K562 (cell line): ENCODE data around the gene ARPC1A. TPM values are rescaled to one million over a fixed set of nuclear protein-coding genes. Genes with fewer than 3 reads are reported as not detected.
A peak's percentile ranks its signal among the peaks of the same experiment; 100 is the strongest.

Source experiments
- CBX1 ChIP-seq: sonication (generic); IDR thresholded peaks from 2 replicates; pipeline ENCODE4 v1.6.1; 2016; ENCODE audit warnings: antibody characterized with exemption, low read depth, mild to moderate bottlenecking
- DPF2 ChIP-seq: fragments of 450-650 bp; IDR thresholded peaks from 2 replicates; pipeline ENCODE4 v1.6.1; 2016
- ELF4 ChIP-seq: fragments of 450-650 bp; formaldehyde crosslinking; IDR thresholded peaks from 2 replicates; pipeline ENCODE4 v1.4.0; 2022; ENCODE audit warnings: missing genetic modification characterization
- KHSRP ChIP-seq: fragments of 450-650 bp; IDR thresholded peaks from 2 replicates; pipeline ENCODE4 v1.6.1; 2017
- POLR2B ChIP-seq: fragments of 450-650 bp; IDR thresholded peaks from 2 replicates; pipeline ENCODE4 v1.6.1; 2018; ENCODE audit warnings: low read depth; ENCODE audit not compliant: partially characterized antibody
- TCF7 ChIP-seq: sonication (generic); IDR thresholded peaks from 2 replicates; pipeline ENCODE4 v1.6.1; 2016; ENCODE audit warnings: antibody characterized with exemption, borderline replicate concordance
- ZBTB7A ChIP-seq: IDR thresholded peaks from 2 replicates; pipeline ENCODE4 v1.6.1; 2011; ENCODE audit warnings: low read depth, mild to moderate bottlenecking, low read length, moderate library complexity, borderline replicate concordance; ENCODE audit not compliant: control insufficient read depth
- ZBTB8A ChIP-seq: fragments of 450-650 bp; IDR thresholded peaks from 2 replicates; pipeline ENCODE4 v1.6.1; 2018; ENCODE audit warnings: mild to moderate bottlenecking, moderate library complexity; ENCODE audit not compliant: partially characterized antibody
- ZNF184 ChIP-seq: sonication (generic); formaldehyde crosslinking; IDR thresholded peaks from 2 replicates; pipeline ENCODE4 v1.5.0; 2020; ENCODE audit warnings: missing genetic modification reagents
- ZNF347 ChIP-seq: fragments of 450-650 bp; formaldehyde crosslinking; IDR thresholded peaks from 2 replicates; pipeline ENCODE4 v1.4.0; 2020; ENCODE audit warnings: low read depth, mild to moderate bottlenecking, moderate library complexity
- ZNF583 ChIP-seq: fragments of 250-450 bp; sonication (Bioruptor Pico); IDR thresholded peaks from 2 replicates; pipeline ENCODE4 v1.4.0; 2020
- ZNF589 ChIP-seq: fragments of 200-800 bp; sonication (Bioruptor generic); IDR thresholded peaks from 2 replicates; pipeline ENCODE4 v1.6.1; 2016; ENCODE audit warnings: low read depth, missing genetic modification characterization, missing compliant biosample characterization
- ZNF76 ChIP-seq: fragments of 250-450 bp; sonication (Bioruptor Pico); IDR thresholded peaks from 2 replicates; pipeline ENCODE4 v1.4.0; 2020; ENCODE audit warnings: mild to moderate bottlenecking, moderate library complexity, borderline replicate concordance
- polyA plus RNA-seq, 8 experiments: library from polyadenylated mRNA; depleted of rRNA in 4 of 8; stranded (reverse) in 5 of 8; unstranded in 3 of 8; fragments of >200 nt; fragmentation: Nextera tagmentation in 2 of 8; fragmentation: Illumina TruSeq in 1 of 8; extraction: Ambion mirVana in 2 of 8; extraction: Trizol in 1 of 8; gene quantifications; 2 replicates each; pipeline versions ENCODE4 v1.2.1 to v1.2.3, GENCODE V29; 2011 to 2014; ENCODE audit warnings: inconsistent platforms in 1 of 8, missing spikeins in 1 of 8
- total RNA-seq, 7 experiments: library from RNA; depleted of rRNA in 6 of 7; stranded (reverse); fragments of >200 nt in 6 of 7; fragmentation: Illumina TruSeq in 2 of 7; extraction: Trizol in 2 of 7; gene quantifications; 2 replicates each; pipeline versions ENCODE4 v1.2.1 to v1.2.3, GENCODE V29; 2011 to 2021; ENCODE audit warnings: low replicate concordance in 1 of 7
- TF ChIP-seq, protein P1 (sequence below): IDR thresholded peaks from 3 replicates; pipeline ENCODE4 v1.6.1; 2011; ENCODE audit warnings: borderline replicate concordance, mild to moderate bottlenecking, moderate library complexity; ENCODE audit not compliant: insufficient read length; ENCODE audit errors: extremely low read depth
- TF ChIP-seq, protein P2 (sequence below), 3 experiments: fragments of 200-800 bp in 1 of 3; fragments of 250-450 bp in 1 of 3; fragments of 450-650 bp in 1 of 3; sonication (Bioruptor Pico) in 1 of 3; sonication (Bioruptor generic) in 1 of 3; formaldehyde crosslinking in 1 of 3; IDR thresholded peaks; 2 replicates each; pipeline versions ENCODE4 v1.6.1 to v1.8.0; 2016 to 2022; ENCODE audit warnings: mild to moderate bottlenecking in 2 of 3, missing genetic modification characterization in 2 of 3, missing compliant biosample characterization in 1 of 3, moderate library complexity in 1 of 3
- TF ChIP-seq, protein P3 (sequence below): sonication (generic); formaldehyde crosslinking; IDR thresholded peaks from 2 replicates; pipeline ENCODE4 v1.8.1; 2023; ENCODE audit warnings: mild to moderate bottlenecking, missing genetic modification reagents
- TF ChIP-seq, protein P4 (sequence below): fragments of 200-800 bp; sonication (Bioruptor generic); IDR thresholded peaks from 2 replicates; pipeline ENCODE4 v1.6.1; 2017; ENCODE audit warnings: missing genetic modification characterization, missing compliant biosample characterization

The ARPC1A gene
- total and polyA plus RNA-seq, 9 of the 15 experiments (the other 6 are each of a cell fraction or from before 2014, with no cell fraction given), result 39.5 to 151 (median 86.1) TPM

DNA sequence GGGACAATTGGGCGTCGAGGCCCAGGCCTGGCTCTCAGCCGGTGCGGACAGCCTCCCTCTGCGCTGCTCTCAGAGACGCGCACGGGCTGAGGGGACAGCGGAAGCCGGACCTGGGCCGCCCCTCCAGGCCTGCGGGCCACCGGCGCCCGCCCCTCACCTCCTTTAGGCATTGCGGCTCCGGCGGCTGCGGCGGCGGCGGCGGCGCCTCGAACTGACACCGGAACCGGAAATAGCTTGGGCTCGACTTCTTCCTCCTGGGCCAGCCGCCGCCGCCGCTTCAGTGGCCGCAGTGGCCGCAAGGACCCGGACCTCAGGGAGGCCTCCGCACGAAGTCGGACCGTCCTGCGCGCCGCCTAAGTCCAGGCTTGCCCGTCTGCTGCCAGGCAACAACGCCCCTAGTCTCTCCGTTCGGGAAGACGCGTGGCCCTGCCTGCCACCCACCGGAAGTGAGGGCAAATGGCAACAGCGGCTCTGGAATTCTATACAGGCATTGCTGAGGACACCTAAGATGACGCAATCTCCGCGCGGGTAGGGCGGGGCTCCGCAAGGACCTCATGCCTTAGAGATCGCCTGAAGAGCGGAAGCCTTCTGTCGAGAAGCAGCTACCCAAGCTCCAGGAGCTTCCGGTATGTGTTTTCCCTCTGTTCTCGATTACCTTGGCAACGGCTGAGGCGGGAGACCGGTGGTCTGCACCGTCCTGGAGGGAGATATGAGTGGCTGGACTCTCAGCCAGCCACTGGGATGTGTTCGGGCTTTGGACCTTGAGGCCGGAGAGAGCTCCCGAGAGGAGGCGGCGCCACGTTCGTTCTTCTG, 82.9 kb downstream of the ARPC1A start, which contains the start of the genes BUD31 and PDAP1 (continued):
- TF ChIP-seq CBX1 (0 out of 2 replicates have a peak, but pooled peaks have one; percentile 70), ZNF347 (CRISPR knock-in tag) (no peak), ZNF76 (no peak), POLR2B (peak; percentile 92), KHSRP (no peak), ZNF184 (CRISPR knock-in tag) (no peak), DPF2 (peak; percentile 55; the same call in 1 of the 2 replicates), ZNF589 (CRISPR knock-in tag) (peak; percentile 89), TCF7 (0 out of 2 replicates have a peak, but pooled peaks have one; percentile 16), ZBTB7A (peak; percentile 67; the same call in 1 of the 2 replicates), ELF4 (CRISPR knock-in tag) (peak; percentile 88), ZBTB8A (no peak), ZNF583 (CRISPR knock-in tag) (no peak)
- TF ChIP-seq, protein P1, sequence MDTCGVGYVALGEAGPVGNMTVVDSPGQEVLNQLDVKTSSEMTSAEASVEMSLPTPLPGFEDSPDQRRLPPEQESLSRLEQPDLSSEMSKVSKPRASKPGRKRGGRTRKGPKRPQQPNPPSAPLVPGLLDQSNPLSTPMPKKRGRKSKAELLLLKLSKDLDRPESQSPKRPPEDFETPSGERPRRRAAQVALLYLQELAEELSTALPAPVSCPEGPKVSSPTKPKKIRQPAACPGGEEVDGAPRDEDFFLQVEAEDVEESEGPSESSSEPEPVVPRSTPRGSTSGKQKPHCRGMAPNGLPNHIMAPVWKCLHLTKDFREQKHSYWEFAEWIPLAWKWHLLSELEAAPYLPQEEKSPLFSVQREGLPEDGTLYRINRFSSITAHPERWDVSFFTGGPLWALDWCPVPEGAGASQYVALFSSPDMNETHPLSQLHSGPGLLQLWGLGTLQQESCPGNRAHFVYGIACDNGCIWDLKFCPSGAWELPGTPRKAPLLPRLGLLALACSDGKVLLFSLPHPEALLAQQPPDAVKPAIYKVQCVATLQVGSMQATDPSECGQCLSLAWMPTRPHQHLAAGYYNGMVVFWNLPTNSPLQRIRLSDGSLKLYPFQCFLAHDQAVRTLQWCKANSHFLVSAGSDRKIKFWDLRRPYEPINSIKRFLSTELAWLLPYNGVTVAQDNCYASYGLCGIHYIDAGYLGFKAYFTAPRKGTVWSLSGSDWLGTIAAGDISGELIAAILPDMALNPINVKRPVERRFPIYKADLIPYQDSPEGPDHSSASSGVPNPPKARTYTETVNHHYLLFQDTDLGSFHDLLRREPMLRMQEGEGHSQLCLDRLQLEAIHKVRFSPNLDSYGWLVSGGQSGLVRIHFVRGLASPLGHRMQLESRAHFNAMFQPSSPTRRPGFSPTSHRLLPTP, result no peak
- TF ChIP-seq, protein P2, sequence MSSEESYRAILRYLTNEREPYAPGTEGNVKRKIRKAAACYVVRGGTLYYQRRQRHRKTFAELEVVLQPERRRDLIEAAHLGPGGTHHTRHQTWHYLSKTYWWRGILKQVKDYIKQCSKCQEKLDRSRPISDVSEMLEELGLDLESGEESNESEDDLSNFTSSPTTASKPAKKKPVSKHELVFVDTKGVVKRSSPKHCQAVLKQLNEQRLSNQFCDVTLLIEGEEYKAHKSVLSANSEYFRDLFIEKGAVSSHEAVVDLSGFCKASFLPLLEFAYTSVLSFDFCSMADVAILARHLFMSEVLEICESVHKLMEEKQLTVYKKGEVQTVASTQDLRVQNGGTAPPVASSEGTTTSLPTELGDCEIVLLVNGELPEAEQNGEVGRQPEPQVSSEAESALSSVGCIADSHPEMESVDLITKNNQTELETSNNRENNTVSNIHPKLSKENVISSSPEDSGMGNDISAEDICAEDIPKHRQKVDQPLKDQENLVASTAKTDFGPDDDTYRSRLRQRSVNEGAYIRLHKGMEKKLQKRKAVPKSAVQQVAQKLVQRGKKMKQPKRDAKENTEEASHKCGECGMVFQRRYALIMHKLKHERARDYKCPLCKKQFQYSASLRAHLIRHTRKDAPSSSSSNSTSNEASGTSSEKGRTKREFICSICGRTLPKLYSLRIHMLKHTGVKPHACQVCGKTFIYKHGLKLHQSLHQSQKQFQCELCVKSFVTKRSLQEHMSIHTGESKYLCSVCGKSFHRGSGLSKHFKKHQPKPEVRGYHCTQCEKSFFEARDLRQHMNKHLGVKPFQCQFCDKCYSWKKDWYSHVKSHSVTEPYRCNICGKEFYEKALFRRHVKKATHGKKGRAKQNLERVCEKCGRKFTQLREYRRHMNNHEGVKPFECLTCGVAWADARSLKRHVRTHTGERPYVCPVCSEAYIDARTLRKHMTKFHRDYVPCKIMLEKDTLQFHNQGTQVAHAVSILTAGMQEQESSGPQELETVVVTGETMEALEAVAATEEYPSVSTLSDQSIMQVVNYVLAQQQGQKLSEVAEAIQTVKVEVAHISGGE (CRISPR knock-in tag; IDR thresholded peaks at IDR 0.05), result peak in 2 of 3 experiments; percentile 61 to 91; a peak in 4 of 6 replicates
- TF ChIP-seq, protein P3, sequence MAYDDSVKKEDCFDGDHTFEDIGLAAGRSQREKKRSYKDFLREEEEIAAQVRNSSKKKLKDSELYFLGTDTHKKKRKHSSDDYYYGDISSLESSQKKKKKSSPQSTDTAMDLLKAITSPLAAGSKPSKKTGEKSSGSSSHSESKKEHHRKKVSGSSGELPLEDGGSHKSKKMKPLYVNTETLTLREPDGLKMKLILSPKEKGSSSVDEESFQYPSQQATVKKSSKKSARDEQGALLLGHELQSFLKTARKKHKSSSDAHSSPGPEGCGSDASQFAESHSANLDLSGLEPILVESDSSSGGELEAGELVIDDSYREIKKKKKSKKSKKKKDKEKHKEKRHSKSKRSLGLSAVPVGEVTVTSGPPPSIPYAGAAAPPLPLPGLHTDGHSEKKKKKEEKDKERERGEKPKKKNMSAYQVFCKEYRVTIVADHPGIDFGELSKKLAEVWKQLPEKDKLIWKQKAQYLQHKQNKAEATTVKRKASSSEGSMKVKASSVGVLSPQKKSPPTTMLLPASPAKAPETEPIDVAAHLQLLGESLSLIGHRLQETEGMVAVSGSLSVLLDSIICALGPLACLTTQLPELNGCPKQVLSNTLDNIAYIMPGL (CRISPR knock-in tag), result peak; percentile 90; the same call in 1 of the 2 replicates
- TF ChIP-seq, protein P4, sequence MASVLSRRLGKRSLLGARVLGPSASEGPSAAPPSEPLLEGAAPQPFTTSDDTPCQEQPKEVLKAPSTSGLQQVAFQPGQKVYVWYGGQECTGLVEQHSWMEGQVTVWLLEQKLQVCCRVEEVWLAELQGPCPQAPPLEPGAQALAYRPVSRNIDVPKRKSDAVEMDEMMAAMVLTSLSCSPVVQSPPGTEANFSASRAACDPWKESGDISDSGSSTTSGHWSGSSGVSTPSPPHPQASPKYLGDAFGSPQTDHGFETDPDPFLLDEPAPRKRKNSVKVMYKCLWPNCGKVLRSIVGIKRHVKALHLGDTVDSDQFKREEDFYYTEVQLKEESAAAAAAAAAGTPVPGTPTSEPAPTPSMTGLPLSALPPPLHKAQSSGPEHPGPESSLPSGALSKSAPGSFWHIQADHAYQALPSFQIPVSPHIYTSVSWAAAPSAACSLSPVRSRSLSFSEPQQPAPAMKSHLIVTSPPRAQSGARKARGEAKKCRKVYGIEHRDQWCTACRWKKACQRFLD, result peak; percentile 56; the same call in 1 of the 2 replicates
